ENCODE measurements around the gene KLHL41.

GRCh38 chr2:169523681-169524080, 14.2 kb downstream of the KLHL41 start:
- TF ChIP-seq CTCF (IDR thresholded peaks at IDR 0.05; ENCODE audit: borderline replicate concordance, extremely low read depth, low read length, poor library complexity, severe bottlenecking) (no peak), EZH2 (IDR thresholded peaks at IDR 0.05; ENCODE audit: borderline replicate concordance, low read depth, low read length, severe bottlenecking) (no peak)
